Activated CD4-positive, alpha-beta memory T cell treated with anti-CD3 and anti-CD28 coated beads, Interleukin-2, amount 10 ng/mL, durations not matched to agents 7 days and 5 days (primary cell): Measurements from ENCODE around the gene CENPV. TPM values are rescaled to one million over a fixed set of nuclear protein-coding genes. Genes with fewer than 3 reads are reported as not detected.

ENCODE experiments used
- CTCF ChIA-PET: fragments of 350-600 bp; sonication (Branson Sonifier 250); formaldehyde crosslinking; loops from one replicate; lab custom pipeline; 2021; ENCODE audit warnings: antibody characterized with exemption, inconsistent platforms; lab: Charles Lee
- POLR2A ChIA-PET: fragments of 350-600 bp; sonication (Branson Sonifier 250); formaldehyde crosslinking; loops from one replicate; lab custom pipeline; 2021; ENCODE audit warnings: antibody characterized with exemption; lab: Charles Lee
- DNase-seq: peaks from one replicate; pipeline ENCODE4 v3.0.0-alpha.2; 2020
- H3K27ac Mint-ChIP-seq: one replicate; pipeline ENCODE4 v1.8.0; 2021; ENCODE audit warnings: mild to moderate bottlenecking, mixed read lengths
- H3K27me3 Mint-ChIP-seq: one replicate; pipeline ENCODE4 v1.8.0; 2021; ENCODE audit warnings: mixed read lengths
- H3K36me3 Mint-ChIP-seq: one replicate; pipeline ENCODE4 v1.8.0; 2021; ENCODE audit warnings: low read depth, mixed read lengths
- H3K4me1 Mint-ChIP-seq: one replicate; pipeline ENCODE4 v1.8.0; 2021; ENCODE audit warnings: mixed read lengths
- H3K4me3 Mint-ChIP-seq: one replicate; pipeline ENCODE4 v1.8.0; 2021; ENCODE audit warnings: mild to moderate bottlenecking, mixed read lengths
- H3K9me3 Mint-ChIP-seq: one replicate; pipeline ENCODE4 v1.8.0; 2021; ENCODE audit warnings: mixed read lengths
- total RNA-seq, 2 experiments: library from RNA; stranded (reverse); gene quantifications; one replicate each; pipeline ENCODE4 v1.2.3, GENCODE V29; 2021

CENPV gene
- total RNA-seq, 2 experiments from 2014 or later, result 9.4 to 12.3 TPM

GRCh38 chr17:16380640-16381495, 27.6 kb upstream of the CENPV start, which contains the start of gene UBB:
Gene UBB (plus strand): TSS chr17:16381091. CDS start chr17:16381908, 817 bp downstream.
- Mint-ChIP-seq H3K4me3 (peak within 1 kb of the TSS; percentile 88), H3K36me3 (peaks cover 36% of the 10 kb centered on the region), H3K9me3 (no peaks in the 10 kb centered on the region), H3K27ac (peak within 1 kb of the TSS; percentile 87), H3K27me3 (peaks cover 2% of the 10 kb centered on the region), H3K4me1 (peaks cover 34% of the 10 kb centered on the region)
- ChIA-PET CTCF (interaction anchor here (0.6 to 2.2 kb wide), 8 partner anchors 17 to 164 kb away, joined by 3 to 16 read pairs (median 4); partner anchors contain the start of genes PIGL and TRPV2), POLR2A (interaction anchor here (0.6 to 4.0 kb wide), 24 partner anchors 8 to 744 kb away, joined by 3 to 79 read pairs (median 4); partner anchors contain the start of genes CENPV, NCOR1, PIGL and TRPV2)
- peak; percentile 96 for DNase-seq

GRCh38 chr17:16379654-16380053, 26.4 kb upstream of the CENPV start:
- ChIA-PET CTCF (interaction anchor here (2.2 kb wide), 1 partner anchor 36 kb away, joined by 16 read pairs; the partner anchor contains the start of gene TRPV2), POLR2A (interaction anchor here (0.6 to 2.2 kb wide), 5 partner anchors 60 to 746 kb away, joined by 3 to 55 read pairs (median 3); partner anchors contain the start of gene PIGL)
- peaks cover 34% of the 10 kb centered on the region for H3K4me1 Mint-ChIP-seq
- H3K9me3 Mint-ChIP-seq, result no peaks in the 10 kb centered on the region
- DNase-seq, result no peak
- H3K27me3 Mint-ChIP-seq, result peaks cover 2% of the 10 kb centered on the region
- no peak overlapping the region for H3K27ac Mint-ChIP-seq
- H3K4me3 Mint-ChIP-seq, result no peak overlapping the region
- peaks cover 36% of the 10 kb centered on the region for H3K36me3 Mint-ChIP-seq

- no peak overlapping the region for H3K4me3 Mint-ChIP-seq
- no peaks in the 10 kb centered on the region for H3K9me3 Mint-ChIP-seq
- peaks cover 28% of the 10 kb centered on the region for H3K36me3 Mint-ChIP-seq
- ChIA-PET CTCF (interaction anchor here (1.1 to 1.2 kb wide), 2 partner anchors 15 to 37 kb away, joined by 5 to 6 read pairs; partner anchors contain the start of gene TRPV2), POLR2A (interaction anchor here (0.6 to 1.2 kb wide), 2 partner anchors 9 to 164 kb away, joined by 3 read pairs; no protein-coding TSS in a partner anchor)
- DNase-seq, result no peak
- no peak overlapping the region for H3K27ac Mint-ChIP-seq
- peaks cover 2% of the 10 kb centered on the region for H3K27me3 Mint-ChIP-seq
- peaks cover 26% of the 10 kb centered on the region for H3K4me1 Mint-ChIP-seq
Observed at GRCh38 chr17:16378636-16379282, 25.5 kb upstream of the CENPV start.

DNA sequence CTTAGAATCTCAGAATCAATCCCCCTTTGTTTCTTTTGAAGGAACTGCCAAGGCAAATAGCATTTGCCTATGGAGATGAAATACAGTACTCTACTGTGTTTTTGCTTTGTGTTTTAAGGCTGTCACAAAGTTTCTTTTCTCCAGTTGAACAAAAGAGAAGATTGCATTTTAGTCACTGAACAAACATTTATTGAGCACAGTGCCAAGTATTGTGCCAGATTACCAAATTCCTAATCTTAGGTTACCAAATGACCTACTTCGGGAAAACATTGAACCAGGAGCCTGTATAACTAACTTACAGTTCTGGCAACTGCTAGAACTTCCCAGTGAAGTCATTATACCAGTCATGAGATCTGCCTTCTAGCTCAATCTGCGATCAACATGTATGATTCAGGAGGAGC, 24.7 kb upstream of the CENPV start:
- DNase-seq, result no peak
- Mint-ChIP-seq H3K9me3 (no peaks in the 10 kb centered on the region), H3K36me3 (peaks cover 20% of the 10 kb centered on the region), H3K27ac (no peak overlapping the region), H3K4me3 (no peak overlapping the region), H3K27me3 (peaks cover 2% of the 10 kb centered on the region), H3K4me1 (peaks cover 18% of the 10 kb centered on the region)
- ChIA-PET CTCF (interaction anchor here (1.1 to 1.2 kb wide), 2 partner anchors 14 to 38 kb away, joined by 5 to 6 read pairs; partner anchors contain the start of gene TRPV2), POLR2A (interaction anchor here (1.2 kb wide), 1 partner anchor 10 kb away, joined by 3 read pairs; no protein-coding TSS in a partner anchor)

- Mint-ChIP-seq H3K27ac (no peak overlapping the region), H3K27me3 (peaks cover 2% of the 10 kb centered on the region), H3K36me3 (no peaks in the 10 kb centered on the region), H3K4me1 (no peaks in the 10 kb centered on the region), H3K9me3 (no peaks in the 10 kb centered on the region), H3K4me3 (no peak overlapping the region)
- no peak for DNase-seq
- CTCF ChIA-PET, result interaction anchor here (0.6 to 4.9 kb wide), 3 partner anchors 10 to 15 kb away, joined by 3 to 25 read pairs (median 3); no protein-coding TSS in a partner anchor
- POLR2A ChIA-PET, result interaction anchor here (0.9 kb wide), 1 partner anchor 11 kb away, joined by 3 read pairs; no protein-coding TSS in a partner anchor
Observed at GRCh38 chr17:16374146-16374938, 21.1 kb upstream of the CENPV start.

DNA sequence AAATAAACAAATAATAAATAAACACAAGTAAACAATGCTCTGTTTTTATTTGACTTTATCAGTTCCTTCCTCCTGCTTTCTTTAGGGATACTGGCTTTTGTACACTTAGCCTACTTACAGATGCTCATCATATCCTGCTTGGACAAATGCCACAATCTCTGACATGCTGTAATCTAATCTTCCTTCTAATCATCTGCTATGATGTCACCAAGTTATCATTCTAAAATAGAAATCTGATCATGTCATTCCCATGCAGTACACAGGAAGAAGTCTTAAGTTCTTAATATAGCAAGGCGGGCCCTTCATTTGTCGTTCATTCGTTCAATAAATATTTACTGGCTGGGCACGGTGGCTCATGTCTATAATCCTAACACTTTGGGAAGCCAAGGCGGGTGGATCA, 18.5 kb upstream of the CENPV start:
- CTCF ChIA-PET, result no interaction called here
- Mint-ChIP-seq H3K27ac (no peak overlapping the region), H3K4me3 (no peak overlapping the region), H3K4me1 (no peaks in the 10 kb centered on the region), H3K36me3 (no peaks in the 10 kb centered on the region), H3K9me3 (no peaks in the 10 kb centered on the region), H3K27me3 (no peaks in the 10 kb centered on the region)
- POLR2A ChIA-PET, result no interaction called here
- DNase-seq, result no peak

- ChIA-PET POLR2A (interaction anchor here (1.0 to 3.8 kb wide), 5 partner anchors 12 to 79 kb away, joined by 3 to 19 read pairs (median 6); partner anchors contain the start of genes CENPV, TRPV2 and UBB), CTCF (interaction anchor here (0.5 to 6.1 kb wide), 19 partner anchors 9 to 366 kb away, joined by 3 to 64 read pairs (median 9); partner anchors contain the start of genes CENPV, TRPV2 and UBB)
- no peak overlapping the region for H3K27ac Mint-ChIP-seq
- no peak overlapping the region for H3K4me3 Mint-ChIP-seq
- no peak for DNase-seq
- H3K36me3 Mint-ChIP-seq, result no peaks in the 10 kb centered on the region
- H3K4me1 Mint-ChIP-seq, result peaks cover 7% of the 10 kb centered on the region
- no peaks in the 10 kb centered on the region for H3K9me3 Mint-ChIP-seq
- H3K27me3 Mint-ChIP-seq, result peaks cover 5% of the 10 kb centered on the region
Observed at GRCh38 chr17:16364625-16365024, 11.4 kb upstream of the CENPV start.

GRCh38 chr17:16363749-16364536, 10.7 kb upstream of the CENPV start:
- Mint-ChIP-seq H3K36me3 (no peaks in the 10 kb centered on the region), H3K27ac (no peak overlapping the region), H3K4me1 (peaks cover 7% of the 10 kb centered on the region), H3K4me3 (no peak overlapping the region), H3K27me3 (peaks cover 5% of the 10 kb centered on the region), H3K9me3 (no peaks in the 10 kb centered on the region)
- DNase-seq, result peak; percentile 79
- CTCF ChIA-PET, result interaction anchor here (0.5 to 6.1 kb wide), 40 partner anchors 9 to 226 kb away, joined by 3 to 64 read pairs (median 5); partner anchors contain the start of genes CENPV, TRPV2 and UBB
- POLR2A ChIA-PET, result interaction anchor here (0.7 to 3.8 kb wide), 5 partner anchors 11 to 78 kb away, joined by 3 to 19 read pairs (median 6); partner anchors contain the start of genes CENPV, TRPV2 and UBB

DNA sequence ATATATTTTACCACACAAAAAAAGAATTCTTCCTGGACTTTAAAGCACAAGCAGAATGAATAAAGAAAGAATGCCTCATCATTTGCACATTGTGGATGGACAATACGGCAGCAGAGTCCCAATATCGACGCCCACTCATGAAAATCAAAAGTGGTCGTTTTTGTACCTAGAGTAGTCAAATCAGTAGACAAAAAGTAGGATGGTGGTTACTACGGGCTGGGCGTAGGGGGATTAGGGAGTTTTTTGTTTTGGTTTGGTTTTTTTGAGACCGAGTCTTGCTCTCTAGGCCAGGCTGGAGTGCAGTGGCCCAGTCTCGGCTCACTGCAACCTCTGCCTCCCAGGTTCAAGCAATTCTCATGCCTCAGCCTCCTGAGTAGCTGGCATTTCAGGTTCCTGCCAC, 8.6 kb upstream of the CENPV start:
- ChIA-PET CTCF (interaction anchor here (2.6 to 6.1 kb wide), 2 partner anchors 79 to 160 kb away, joined by 11 to 63 read pairs; no protein-coding TSS in a partner anchor), POLR2A (no interaction called here)
- Mint-ChIP-seq H3K9me3 (no peaks in the 10 kb centered on the region), H3K27ac (no peak overlapping the region), H3K4me3 (no peak overlapping the region), H3K4me1 (peaks cover 7% of the 10 kb centered on the region), H3K36me3 (no peaks in the 10 kb centered on the region), H3K27me3 (peaks cover 13% of the 10 kb centered on the region)
- no peak for DNase-seq

- ChIA-PET POLR2A (no interaction called here), CTCF (interaction anchor here (0.7 kb wide), 2 partner anchors 52 to 357 kb away, joined by 3 to 4 read pairs; no protein-coding TSS in a partner anchor)
- Mint-ChIP-seq H3K27ac (no peak overlapping the region), H3K4me1 (peaks cover 12% of the 10 kb centered on the region), H3K4me3 (no peak overlapping the region), H3K36me3 (no peaks in the 10 kb centered on the region), H3K27me3 (peaks cover 22% of the 10 kb centered on the region), H3K9me3 (no peaks in the 10 kb centered on the region)
- no peak for DNase-seq
Observed at GRCh38 chr17:16358394-16358793, 5.1 kb upstream of the CENPV start.

GRCh38 chr17:16354585-16354984, 1.3 kb upstream of the CENPV start:
- no peak overlapping the region for H3K27ac Mint-ChIP-seq
- DNase-seq, result no peak
- H3K36me3 Mint-ChIP-seq, result peaks cover 7% of the 10 kb centered on the region
- peaks cover 28% of the 10 kb centered on the region for H3K27me3 Mint-ChIP-seq
- POLR2A ChIA-PET, result no interaction called here
- peaks cover 19% of the 10 kb centered on the region for H3K4me1 Mint-ChIP-seq
- no peaks in the 10 kb centered on the region for H3K9me3 Mint-ChIP-seq
- H3K4me3 Mint-ChIP-seq, result peak overlapping the region; percentile 21
- CTCF ChIA-PET, result interaction anchor here (1.3 to 2.9 kb wide), 2 partner anchors 9 to 167 kb away, joined by 8 to 11 read pairs; no protein-coding TSS in a partner anchor
